Activated T-helper 9 cell treated with anti-CD3 and anti-CD28 coated beads, Interleukin-2, amount 50 U/mL, for 16 hours (primary cell): Measurements from ENCODE around the gene IP6K1.
A peak's percentile ranks its signal among the peaks of the same experiment; 100 is the strongest.

Experiments used
- DNase-seq: peaks from one replicate; pipeline ENCODE4 v3.0.0-alpha.2; 2020; ENCODE audit warnings: low read depth

IP6K1 gene

GRCh38 chr3:49723628-49724551, 62.5 kb downstream of the IP6K1 start, which contains the start of gene GMPPB:
Gene GMPPB (minus strand): TSS chr3:49723951. CDS start chr3:49723726, 225 bp downstream.
- DNase-seq, result peak; percentile 88

GRCh38 chr3:49723296-49723627, 63.1 kb downstream of the IP6K1 start:
- peak; percentile 33 for DNase-seq

- DNase-seq, result no peak
Observed at GRCh38 chr3:49722896-49723295, 63.4 kb downstream of the IP6K1 start.

- DNase-seq, result no peak
Observed at GRCh38 chr3:49721896-49722781, 64.2 kb downstream of the IP6K1 start.

GRCh38 chr3:49721596-49721895, 64.8 kb downstream of the IP6K1 start:
- no peak for DNase-seq

GRCh38 chr3:49720855-49721595, 65.3 kb downstream of the IP6K1 start:
- no peak for DNase-seq

- DNase-seq, result peak; percentile 83
Observed at GRCh38 chr3:49719214-49719884, 67.0 kb downstream of the IP6K1 start, which contains the start of gene AMIGO3. Gene AMIGO3 (minus strand): TSS chr3:49719684. CDS start chr3:49719465, 219 bp downstream.

- no peak for DNase-seq
Observed at GRCh38 chr3:49718858-49719213, 67.5 kb downstream of the IP6K1 start.

GRCh38 chr3:49717959-49718857, 68.1 kb downstream of the IP6K1 start:
- no peak for DNase-seq

- no peak for DNase-seq
Observed at GRCh38 chr3:49717211-49717958, 69.0 kb downstream of the IP6K1 start.

- no peak for DNase-seq
Observed at GRCh38 chr3:49716691-49717210, 69.6 kb downstream of the IP6K1 start.

GRCh38 chr3:49716169-49716568, 70.2 kb downstream of the IP6K1 start:
- DNase-seq, result no peak

- no peak for DNase-seq
Observed at GRCh38 chr3:49715611-49716121, 70.7 kb downstream of the IP6K1 start.

GRCh38 chr3:49714728-49715550, 71.4 kb downstream of the IP6K1 start:
- no peak for DNase-seq

GRCh38 chr3:49713336-49714105, 72.8 kb downstream of the IP6K1 start:
- no peak for DNase-seq

- DNase-seq, result no peak
Observed at GRCh38 chr3:49712631-49713317, 73.6 kb downstream of the IP6K1 start.

- no peak for DNase-seq
Observed at GRCh38 chr3:49712166-49712565, 74.2 kb downstream of the IP6K1 start.
